IMR-90 (cell line): Measurements from ENCODE around the gene PRPF40A. TPM values are rescaled to one million over a fixed set of nuclear protein-coding genes. Genes with fewer than 3 reads are reported as not detected.

Experiments used
- ATAC-seq: fragments of 200-7000 bp; cut with Tn5 transposase; 2 replicates; pipeline ENCODE4 v1.9.1; 2020; ENCODE audit warnings: low read depth, mild to moderate bottlenecking, moderate library complexity
- BruUV-seq: library from RNA; stranded (reverse); fragments of 400-500 nt; replicated peaks from 2 replicates; lab custom pipeline; 2021; lab: Mats Ljungman, UMichigan
- CTCF ChIA-PET: fragments of 300-600 bp; formaldehyde crosslinking; extraction: SDS; loops from one replicate; lab custom pipeline; 2021; ENCODE audit warnings: antibody characterized with exemption; lab: Yijun Ruan, JAX
- POLR2A ChIA-PET: fragments of 300-600 bp; sonication (Branson Sonifier 250); formaldehyde crosslinking; loops from one replicate; lab custom pipeline; 2022; ENCODE audit warnings: antibody characterized with exemption; ENCODE audit not compliant: unreplicated experiment; lab: Charles Lee
- DNase-seq: peaks from one replicate; pipeline ENCODE4 v3.0.0; 2013
- H2AFZ ChIP-seq: replicated peaks from 2 replicates; pipeline ENCODE3; 2013; ENCODE audit warnings: low read length, mild to moderate bottlenecking; ENCODE audit not compliant: poor library complexity
- H2AK5ac ChIP-seq: 2 replicates; pipeline ENCODE4 v1.6.1; 2013; ENCODE audit warnings: low read depth, low read length, inconsistent platforms
- H2AK9ac ChIP-seq: replicated peaks from 2 replicates; pipeline ENCODE3; 2013; ENCODE audit warnings: mild to moderate bottlenecking, low read depth, low read length, moderate library complexity; ENCODE audit not compliant: poor library complexity
- H2BK120ac ChIP-seq: 2 replicates; pipeline ENCODE4 v1.6.1; 2013; ENCODE audit warnings: low read depth, low read length, inconsistent platforms
- H2BK15ac ChIP-seq: 3 replicates; pipeline ENCODE4 v1.6.1; 2013; ENCODE audit warnings: low read depth, low read length, inconsistent platforms
- H2BK20ac ChIP-seq: 2 replicates; pipeline ENCODE4 v1.6.1; 2013; ENCODE audit warnings: low read depth, mild to moderate bottlenecking, inconsistent platforms, low read length, moderate library complexity
- H2BK5ac ChIP-seq: 2 replicates; pipeline ENCODE4 v1.6.1; 2013; ENCODE audit warnings: mild to moderate bottlenecking, low read depth, low read length, inconsistent platforms; ENCODE audit not compliant: poor library complexity, severe bottlenecking
- H3K14ac ChIP-seq: replicated peaks from 2 replicates; pipeline ENCODE4 v1.6.1; 2013; ENCODE audit warnings: low read depth, low read length, inconsistent platforms
- H3K18ac ChIP-seq: 2 replicates; pipeline ENCODE4 v1.6.1; 2013; ENCODE audit warnings: low read depth, low read length, control low read depth
- H3K23ac ChIP-seq: 2 replicates; pipeline ENCODE4 v1.6.1; 2013; ENCODE audit warnings: low read depth, low read length, inconsistent platforms
- H3K27ac ChIP-seq: 2 replicates; pipeline ENCODE4 v1.5.1; 2013; ENCODE audit warnings: mild to moderate bottlenecking, control low read depth, low read length; ENCODE audit not compliant: insufficient read depth
- H3K27me3 ChIP-seq: 2 replicates; pipeline ENCODE4 v1.6.1; 2013; ENCODE audit warnings: low read length; ENCODE audit not compliant: control insufficient read depth, insufficient read depth
- H3K36me3 ChIP-seq: 2 replicates; pipeline ENCODE4 v1.6.1; 2013; ENCODE audit warnings: low read length, mixed read lengths; ENCODE audit not compliant: control insufficient read depth, insufficient read depth
- H3K4ac ChIP-seq: 2 replicates; pipeline ENCODE4 v1.6.1; 2013; ENCODE audit warnings: low read depth, low read length, inconsistent platforms
- H3K4me1 ChIP-seq: 2 replicates; pipeline ENCODE4 v1.6.1; 2013; ENCODE audit warnings: low read length, mixed read lengths; ENCODE audit not compliant: control insufficient read depth, insufficient read depth
- H3K4me2 ChIP-seq: 2 replicates; pipeline ENCODE4 v1.6.1; 2013; ENCODE audit warnings: low read depth, mild to moderate bottlenecking, control low read depth, low read length, moderate library complexity
- H3K4me3 ChIP-seq: 2 replicates; pipeline ENCODE4 v1.5.1; 2013; ENCODE audit warnings: low read depth, mild to moderate bottlenecking, control low read depth, low read length, moderate library complexity; ENCODE audit not compliant: insufficient read depth
- H3K56ac ChIP-seq: 2 replicates; pipeline ENCODE4 v1.6.1; 2013; ENCODE audit warnings: low read length, inconsistent platforms; ENCODE audit not compliant: insufficient read depth; ENCODE audit errors: extremely low read depth
- H3K79me1 ChIP-seq, 2 experiments: 2 replicates each; pipeline ENCODE4 v1.6.1; 2013; ENCODE audit warnings: low read length in 2 of 2, inconsistent platforms in 1 of 2, low read depth in 1 of 2
- H3K9ac ChIP-seq: 2 replicates; pipeline ENCODE4 v1.6.1; 2013; ENCODE audit warnings: low read depth, low read length, control low read depth
- H3K9me1 ChIP-seq: 2 replicates; pipeline ENCODE4 v1.6.1; 2013; ENCODE audit warnings: low read length, inconsistent platforms; ENCODE audit not compliant: insufficient read depth
- H3K9me3 ChIP-seq: 2 replicates; pipeline ENCODE4 v1.6.1; 2013; ENCODE audit warnings: low read length; ENCODE audit not compliant: control insufficient read depth, insufficient read depth
- H4K20me1 ChIP-seq: 2 replicates; pipeline ENCODE4 v1.6.1; 2013; ENCODE audit warnings: low read length, inconsistent platforms; ENCODE audit not compliant: insufficient read depth
- H4K5ac ChIP-seq: 2 replicates; pipeline ENCODE4 v1.6.1; 2013; ENCODE audit warnings: mild to moderate bottlenecking, low read depth, low read length, control low read depth
- H4K8ac ChIP-seq, 2 experiments: 2 replicates each; pipeline ENCODE4 v1.6.1; 2013; ENCODE audit warnings: low read depth in 2 of 2, low read length in 2 of 2, control low read depth in 1 of 2, inconsistent platforms in 1 of 2
- H4K91ac ChIP-seq: 2 replicates; pipeline ENCODE4 v1.6.1; 2013; ENCODE audit warnings: low read depth, low read length, inconsistent platforms; ENCODE audit not compliant: insufficient read depth
- BHLHE40 ChIP-seq: fragments of 150-350 bp; IDR thresholded peaks from 2 replicates; pipeline ENCODE4 v1.6.1; 2016; ENCODE audit warnings: mild to moderate bottlenecking, low read depth, low read length
- FOS ChIP-seq: fragments of 150-350 bp; IDR thresholded peaks from 2 replicates; pipeline ENCODE4 v1.6.1; 2016; ENCODE audit warnings: low read depth, low read length
- MXI1 ChIP-seq: IDR thresholded peaks from 2 replicates; pipeline ENCODE4 v1.6.1; 2012; ENCODE audit warnings: low read depth, mild to moderate bottlenecking, low read length, moderate library complexity, borderline replicate concordance
- POLR2A ChIP-seq: IDR thresholded peaks from 2 replicates; pipeline ENCODE4 v1.6.1; 2012; ENCODE audit warnings: mild to moderate bottlenecking, low read depth, low read length
- RAD21 ChIP-seq: IDR thresholded peaks from 2 replicates; pipeline ENCODE4 v1.6.1; 2012; ENCODE audit warnings: low read length, improper control_type of control experiment
- RCOR1 ChIP-seq: IDR thresholded peaks from 2 replicates; pipeline ENCODE4 v1.6.1; 2012; ENCODE audit warnings: mild to moderate bottlenecking, low read length, improper control_type of control experiment; ENCODE audit not compliant: insufficient replicate concordance
- WGBS, 2 experiments: methylation state at CpG; one replicate each; pipeline versions ENCODE4 v1.1.5 to v1.1.7; 2013; ENCODE audit warnings: missing lambda C conversion rate in 2 of 2; ENCODE audit not compliant: insufficient read length in 1 of 2; ENCODE audit errors: extremely low coverage in 2 of 2; 5-methylcytosine and 5-hydroxymethylcytosine counted together
- dilution Hi-C: fragments of 300-500 bp; cut with HindIII; formaldehyde crosslinking; loops from one replicate; pipeline ENCODE4 v1.14.3; 2018; ENCODE audit warnings: low sequenced_read_pairs; ENCODE audit not compliant: unreplicated experiment
- in situ Hi-C: fragments of 300-500 bp; cut with MboI; formaldehyde crosslinking; loops from 3 replicates; pipeline ENCODE4 v1.14.3; 2019; ENCODE audit warnings: low sequenced_read_pairs, inconsistent platforms, mixed read lengths
- intact Hi-C: fragments of 100-400 bp; cut with micrococcal nuclease; formaldehyde crosslinking; loops from 2 replicates; pipeline ENCODE4 v1.10.0; 2022
- polyA plus RNA-seq, 3 experiments: library from polyadenylated mRNA; depleted of rRNA; stranded (reverse); fragments of >200 nt; gene quantifications; 2 replicates each; pipeline ENCODE4 v1.2.3, GENCODE V29; 2012; ENCODE audit warnings: low replicate concordance in 1 of 3
- total RNA-seq: library from RNA; depleted of rRNA; stranded (reverse); fragments of >200 nt; gene quantifications from 2 replicates; pipeline ENCODE4 v1.2.3, GENCODE V29; 2012
- TF ChIP-seq, protein P1 (sequence below): fragments of 150-350 bp; IDR thresholded peaks from 2 replicates; pipeline ENCODE4 v1.6.1; 2017; ENCODE audit warnings: mild to moderate bottlenecking, antibody characterized with exemption, low read length, low read depth
- TF ChIP-seq, protein P2 (sequence below): conservative IDR thresholded peaks from 2 replicates; pipeline ENCODE4 v1.5.1; 2012; ENCODE audit warnings: mild to moderate bottlenecking, low read depth, low read length, improper control_type of control experiment

The PRPF40A gene
- total and polyA plus RNA-seq, 2 of the 4 experiments (the other 2 are of a cell fraction), result 49.1 to 150 TPM

DNA sequence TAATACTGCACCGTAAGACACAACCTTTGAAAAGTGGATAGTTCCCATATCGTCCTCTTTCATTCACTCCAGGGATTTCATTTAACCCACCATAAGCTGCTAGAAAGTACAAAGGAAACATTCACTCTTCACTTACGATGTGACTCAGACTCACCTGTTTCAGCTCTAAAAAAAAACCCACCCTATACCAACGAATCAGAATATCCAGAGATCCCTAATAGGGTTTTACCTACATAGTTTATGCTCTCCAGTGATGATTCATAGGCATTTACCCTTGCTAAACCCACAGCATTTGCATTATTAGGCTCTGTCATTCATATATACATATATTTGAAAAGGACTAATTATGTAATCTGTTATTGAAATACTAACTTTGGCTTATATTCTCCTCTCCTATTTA lies 60.2 kb downstream of the PRPF40A start:
- no peak overlapping the region for H3K23ac ChIP-seq
- intact Hi-C loops, result loop anchor here (2.0 kb wide), 1 partner anchor 16 kb away; no protein-coding TSS in a partner anchor
- no peaks in the 10 kb centered on the region for H3K4me1 ChIP-seq
- H2BK15ac ChIP-seq, result no peak overlapping the region
- no peak overlapping the region for H3K56ac ChIP-seq
- ChIA-PET CTCF (no interaction called here), POLR2A (no interaction called here)
- peaks cover 22% of the 10 kb centered on the region for H3K36me3 ChIP-seq
- BruUV-seq, result no TSS peak
- no peak overlapping the region for H2BK5ac ChIP-seq
- no peak overlapping the region for H3K4me2 ChIP-seq
- no peak overlapping the region for H3K27ac ChIP-seq
- no peaks in the 10 kb centered on the region for H3K79me1 ChIP-seq
- no peak for ATAC-seq
- H3K9ac ChIP-seq, result no peak overlapping the region
- H2BK120ac ChIP-seq, result no peak overlapping the region
- no peak overlapping the region for H3K14ac ChIP-seq
- no peak overlapping the region for H2AK9ac ChIP-seq
- no peaks in the 10 kb centered on the region for H3K9me1 ChIP-seq
- no peaks in the 10 kb centered on the region for H4K20me1 ChIP-seq
- H3K4me3 ChIP-seq, result no peak overlapping the region
- no peak overlapping the region for H4K8ac ChIP-seq
- dilution Hi-C loops, result no loop called here
- H2AFZ ChIP-seq, result no peak overlapping the region
- DNase-seq, result no peak
- TF ChIP-seq FOS, result no peak
- TF ChIP-seq RAD21, result no peak
- no peak for TF ChIP-seq BHLHE40
- TF ChIP-seq, protein P1, sequence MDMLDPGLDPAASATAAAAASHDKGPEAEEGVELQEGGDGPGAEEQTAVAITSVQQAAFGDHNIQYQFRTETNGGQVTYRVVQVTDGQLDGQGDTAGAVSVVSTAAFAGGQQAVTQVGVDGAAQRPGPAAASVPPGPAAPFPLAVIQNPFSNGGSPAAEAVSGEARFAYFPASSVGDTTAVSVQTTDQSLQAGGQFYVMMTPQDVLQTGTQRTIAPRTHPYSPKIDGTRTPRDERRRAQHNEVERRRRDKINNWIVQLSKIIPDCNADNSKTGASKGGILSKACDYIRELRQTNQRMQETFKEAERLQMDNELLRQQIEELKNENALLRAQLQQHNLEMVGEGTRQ, result no peak
- TF ChIP-seq, protein P2, sequence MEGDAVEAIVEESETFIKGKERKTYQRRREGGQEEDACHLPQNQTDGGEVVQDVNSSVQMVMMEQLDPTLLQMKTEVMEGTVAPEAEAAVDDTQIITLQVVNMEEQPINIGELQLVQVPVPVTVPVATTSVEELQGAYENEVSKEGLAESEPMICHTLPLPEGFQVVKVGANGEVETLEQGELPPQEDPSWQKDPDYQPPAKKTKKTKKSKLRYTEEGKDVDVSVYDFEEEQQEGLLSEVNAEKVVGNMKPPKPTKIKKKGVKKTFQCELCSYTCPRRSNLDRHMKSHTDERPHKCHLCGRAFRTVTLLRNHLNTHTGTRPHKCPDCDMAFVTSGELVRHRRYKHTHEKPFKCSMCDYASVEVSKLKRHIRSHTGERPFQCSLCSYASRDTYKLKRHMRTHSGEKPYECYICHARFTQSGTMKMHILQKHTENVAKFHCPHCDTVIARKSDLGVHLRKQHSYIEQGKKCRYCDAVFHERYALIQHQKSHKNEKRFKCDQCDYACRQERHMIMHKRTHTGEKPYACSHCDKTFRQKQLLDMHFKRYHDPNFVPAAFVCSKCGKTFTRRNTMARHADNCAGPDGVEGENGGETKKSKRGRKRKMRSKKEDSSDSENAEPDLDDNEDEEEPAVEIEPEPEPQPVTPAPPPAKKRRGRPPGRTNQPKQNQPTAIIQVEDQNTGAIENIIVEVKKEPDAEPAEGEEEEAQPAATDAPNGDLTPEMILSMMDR, result no peak
- TF ChIP-seq POLR2A, result no peak
- no peak for TF ChIP-seq RCOR1
- no peak for TF ChIP-seq MXI1
- no peak overlapping the region for H4K91ac ChIP-seq
- 80% methylated on average over 1 of the region's 4 CpGs; no CpG with 5 or more reads in 1 of the 2 experiments for WGBS, 2 experiments
- H2AK5ac ChIP-seq, result no peak overlapping the region
- no peak overlapping the region for H3K18ac ChIP-seq
- in situ Hi-C loops, result loop anchor here (25.0 kb wide), 1 partner anchor 1195 kb away; no protein-coding TSS in a partner anchor
- H4K5ac ChIP-seq, result no peak overlapping the region
- H3K4ac ChIP-seq, result no peak overlapping the region
- H2BK20ac ChIP-seq, result no peak overlapping the region
- H3K27me3 ChIP-seq, result no peaks in the 10 kb centered on the region
- H3K9me3 ChIP-seq, result no peaks in the 10 kb centered on the region
